Measurements from ENCODE around the gene PPP1CA.

The PPP1CA gene

DNA sequence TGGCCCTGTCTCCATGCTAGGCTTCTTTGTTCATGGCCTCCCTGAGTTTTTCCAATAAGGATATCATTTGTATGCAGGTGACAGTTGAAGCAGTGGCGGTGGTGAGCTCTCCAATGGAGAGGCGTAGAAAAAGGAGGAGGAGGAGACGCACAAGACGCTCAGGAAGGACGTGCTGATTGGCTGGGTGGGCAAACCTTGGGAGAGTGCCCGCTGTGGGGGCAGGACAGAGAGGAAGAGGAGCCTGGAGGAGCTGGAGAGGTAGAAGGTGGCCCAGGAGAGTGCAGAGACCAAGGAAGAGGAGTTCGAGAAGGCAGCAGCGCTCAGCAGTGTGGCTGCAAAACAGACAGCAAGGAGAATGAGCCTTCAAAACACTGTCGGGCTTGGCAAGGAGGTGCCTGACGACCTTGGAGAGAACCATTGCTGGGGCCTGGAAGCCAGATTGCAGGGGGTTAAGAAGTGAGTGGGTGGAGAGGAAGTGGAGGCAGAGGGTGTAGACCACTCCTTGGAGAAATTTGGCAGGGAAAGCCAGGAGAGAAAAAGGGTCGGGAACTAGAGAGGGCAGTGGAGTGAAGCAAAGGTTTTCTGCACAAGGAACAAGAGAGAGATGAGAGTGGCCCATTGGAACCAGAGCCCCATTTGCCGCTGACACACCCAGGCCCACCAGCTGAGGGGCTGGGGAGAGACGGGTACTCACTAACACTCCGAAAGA lies 35.8 kb downstream of the PPP1CA start:
- no peak for DNase-seq (ENCODE audit: low read depth)
- no peak overlapping the region for H3K4me3 ChIP-seq (ENCODE audit: low read depth, low read length)
- TF ChIP-seq, protein P1, sequence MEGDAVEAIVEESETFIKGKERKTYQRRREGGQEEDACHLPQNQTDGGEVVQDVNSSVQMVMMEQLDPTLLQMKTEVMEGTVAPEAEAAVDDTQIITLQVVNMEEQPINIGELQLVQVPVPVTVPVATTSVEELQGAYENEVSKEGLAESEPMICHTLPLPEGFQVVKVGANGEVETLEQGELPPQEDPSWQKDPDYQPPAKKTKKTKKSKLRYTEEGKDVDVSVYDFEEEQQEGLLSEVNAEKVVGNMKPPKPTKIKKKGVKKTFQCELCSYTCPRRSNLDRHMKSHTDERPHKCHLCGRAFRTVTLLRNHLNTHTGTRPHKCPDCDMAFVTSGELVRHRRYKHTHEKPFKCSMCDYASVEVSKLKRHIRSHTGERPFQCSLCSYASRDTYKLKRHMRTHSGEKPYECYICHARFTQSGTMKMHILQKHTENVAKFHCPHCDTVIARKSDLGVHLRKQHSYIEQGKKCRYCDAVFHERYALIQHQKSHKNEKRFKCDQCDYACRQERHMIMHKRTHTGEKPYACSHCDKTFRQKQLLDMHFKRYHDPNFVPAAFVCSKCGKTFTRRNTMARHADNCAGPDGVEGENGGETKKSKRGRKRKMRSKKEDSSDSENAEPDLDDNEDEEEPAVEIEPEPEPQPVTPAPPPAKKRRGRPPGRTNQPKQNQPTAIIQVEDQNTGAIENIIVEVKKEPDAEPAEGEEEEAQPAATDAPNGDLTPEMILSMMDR (IDR thresholded peaks at IDR 0.05; ENCODE audit: low read depth, low read length, missing control alignments) = no peak

DNA sequence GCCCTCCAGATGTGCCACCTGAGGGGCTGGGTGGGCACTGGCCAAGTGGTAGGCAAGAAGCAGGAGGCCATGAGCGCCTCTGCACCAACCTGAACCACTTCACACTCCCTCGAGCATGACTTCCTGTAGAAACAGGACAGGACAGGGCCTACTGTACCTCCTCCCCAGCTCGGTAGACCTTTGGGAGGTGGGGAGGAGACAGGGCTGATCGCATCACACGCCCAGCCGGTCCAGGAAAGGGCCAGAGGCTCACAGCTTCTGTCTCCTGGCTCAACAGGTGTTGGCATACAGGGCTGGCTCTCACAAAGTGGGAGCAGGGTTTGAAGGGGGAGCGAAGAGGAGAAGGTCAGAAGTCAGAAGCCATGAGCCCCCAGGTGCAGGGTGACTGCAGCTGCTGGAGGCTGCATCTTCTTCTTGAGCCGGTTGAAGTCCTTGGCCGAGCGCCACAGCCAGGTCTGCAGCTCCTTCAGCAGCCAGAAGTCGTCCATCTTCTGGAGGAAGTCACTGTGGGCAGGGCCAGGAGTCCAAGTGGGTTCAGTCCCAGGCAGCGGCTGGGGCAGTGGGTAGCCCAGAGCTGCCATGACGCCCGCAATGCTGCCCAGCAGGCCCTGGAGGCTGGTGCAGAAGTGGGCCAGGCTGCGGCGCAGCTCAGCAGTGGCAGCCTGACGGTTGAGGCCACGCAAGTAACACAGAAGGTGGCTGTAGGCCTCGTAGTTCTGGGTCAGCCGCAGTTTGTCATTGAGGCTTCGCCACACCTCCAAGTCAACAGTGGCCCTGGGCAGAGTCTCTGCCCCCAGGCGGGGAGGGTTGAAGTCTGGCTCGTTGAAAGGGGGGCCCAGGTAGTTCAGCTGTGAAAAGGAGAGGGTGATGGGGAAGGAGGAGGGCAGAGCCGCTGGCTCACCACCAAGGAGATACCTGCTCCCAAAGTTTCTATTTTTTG lies 36.6 kb downstream of the PPP1CA start:
- TF ChIP-seq, protein P1 (IDR thresholded peaks at IDR 0.05; ENCODE audit: low read depth, low read length, missing control alignments) = no peak
- no peak for DNase-seq (ENCODE audit: low read depth)
- no peak overlapping the region for H3K4me3 ChIP-seq (ENCODE audit: low read depth, low read length)

DNA sequence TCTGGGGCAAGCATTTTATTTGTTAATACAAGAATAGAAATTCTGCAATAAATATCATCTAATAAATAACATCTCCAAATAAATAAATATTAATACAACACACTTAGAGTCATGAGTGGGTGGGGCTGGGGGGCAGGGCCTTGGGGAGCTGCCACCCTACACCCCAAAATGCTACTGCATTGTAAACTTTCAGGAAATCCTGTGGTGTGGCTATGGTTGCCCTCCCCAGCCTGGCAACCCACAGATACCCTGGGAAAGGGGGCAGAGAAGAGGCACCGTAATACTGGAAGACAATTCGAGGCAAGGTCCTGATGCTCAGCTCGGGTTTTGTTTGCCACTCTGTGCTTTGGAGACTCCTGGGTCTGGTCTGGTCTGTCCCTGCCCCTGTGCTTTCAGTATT lies 37.5 kb downstream of the PPP1CA start:
- no peak overlapping the region for H3K4me3 ChIP-seq (ENCODE audit: low read depth, low read length)
- DNase-seq (ENCODE audit: low read depth) = no peak
- TF ChIP-seq, protein P1 (IDR thresholded peaks at IDR 0.05; ENCODE audit: low read depth, low read length, missing control alignments) = no peak

GRCh38 chr11:67357831-67358670 lies 43.6 kb downstream of the PPP1CA start:
- no peak for DNase-seq (ENCODE audit: low read depth)
- TF ChIP-seq, protein P1 (IDR thresholded peaks at IDR 0.05; ENCODE audit: low read depth, low read length, missing control alignments) = no peak
- H3K4me3 ChIP-seq (ENCODE audit: low read depth, low read length) = no peak overlapping the region

- H3K4me3 ChIP-seq (ENCODE audit: low read depth, low read length) = peak overlapping the region; percentile 0; the same call in 1 of the 2 replicates
- no peak for DNase-seq (ENCODE audit: low read depth)
- TF ChIP-seq, protein P1 (IDR thresholded peaks at IDR 0.05; ENCODE audit: low read depth, low read length, missing control alignments) = peak; percentile 94
Measured at GRCh38 chr11:67356864-67357561, 44.6 kb downstream of the PPP1CA start.

GRCh38 chr11:67356387-67356863 lies 45.2 kb downstream of the PPP1CA start:
- H3K4me3 ChIP-seq (ENCODE audit: low read depth, low read length) = peak overlapping the region; percentile 0; the same call in 1 of the 2 replicates
- DNase-seq (ENCODE audit: low read depth) = no peak
- TF ChIP-seq, protein P1 (IDR thresholded peaks at IDR 0.05; ENCODE audit: low read depth, low read length, missing control alignments) = no peak

Data from GM12864 (cell line).